Gastrocnemius medialis (tissue), 4 donors: ENCODE results near the gene SSTR5.

Experiments
- CTCF ChIP-seq, 5 experiments: fragments of 450-650 bp in 3 of 5; fragments of 200-600 bp in 2 of 5; sonication (generic) in 2 of 5; IDR thresholded peaks in 4 of 5; conservative IDR thresholded peaks in 1 of 5; 1 replicate in 4 of 5; 2 replicates in 1 of 5; pipeline ENCODE4 v1.5.1; 2016 to 2019; ENCODE audit warnings: antibody characterized with exemption in 5 of 5, mild to moderate bottlenecking in 3 of 5, moderate library complexity in 3 of 5
- POLR2A ChIP-seq, 2 donors: fragments of 450-650 bp; IDR thresholded peaks; one replicate each; pipeline ENCODE4 v1.6.1; 2017; ENCODE audit warnings: antibody characterized with exemption in 2 of 2, mild to moderate bottlenecking in 2 of 2, moderate library complexity in 2 of 2

- no peak for TF ChIP-seq CTCF (IDR thresholded peaks at IDR 0.05 in 4 of 5, conservative IDR thresholded peaks at IDR 0.05 in 1 of 5)
- no peak for TF ChIP-seq POLR2A (IDR thresholded peaks at IDR 0.05)
Observed at GRCh38 chr16:1060416-1061340, 11.9 kb upstream of the SSTR5 start.
